ENCODE measurements around the gene LSG1.
A peak's percentile ranks its signal among the peaks of the same experiment; 100 is the strongest.

Gene LSG1

DNA sequence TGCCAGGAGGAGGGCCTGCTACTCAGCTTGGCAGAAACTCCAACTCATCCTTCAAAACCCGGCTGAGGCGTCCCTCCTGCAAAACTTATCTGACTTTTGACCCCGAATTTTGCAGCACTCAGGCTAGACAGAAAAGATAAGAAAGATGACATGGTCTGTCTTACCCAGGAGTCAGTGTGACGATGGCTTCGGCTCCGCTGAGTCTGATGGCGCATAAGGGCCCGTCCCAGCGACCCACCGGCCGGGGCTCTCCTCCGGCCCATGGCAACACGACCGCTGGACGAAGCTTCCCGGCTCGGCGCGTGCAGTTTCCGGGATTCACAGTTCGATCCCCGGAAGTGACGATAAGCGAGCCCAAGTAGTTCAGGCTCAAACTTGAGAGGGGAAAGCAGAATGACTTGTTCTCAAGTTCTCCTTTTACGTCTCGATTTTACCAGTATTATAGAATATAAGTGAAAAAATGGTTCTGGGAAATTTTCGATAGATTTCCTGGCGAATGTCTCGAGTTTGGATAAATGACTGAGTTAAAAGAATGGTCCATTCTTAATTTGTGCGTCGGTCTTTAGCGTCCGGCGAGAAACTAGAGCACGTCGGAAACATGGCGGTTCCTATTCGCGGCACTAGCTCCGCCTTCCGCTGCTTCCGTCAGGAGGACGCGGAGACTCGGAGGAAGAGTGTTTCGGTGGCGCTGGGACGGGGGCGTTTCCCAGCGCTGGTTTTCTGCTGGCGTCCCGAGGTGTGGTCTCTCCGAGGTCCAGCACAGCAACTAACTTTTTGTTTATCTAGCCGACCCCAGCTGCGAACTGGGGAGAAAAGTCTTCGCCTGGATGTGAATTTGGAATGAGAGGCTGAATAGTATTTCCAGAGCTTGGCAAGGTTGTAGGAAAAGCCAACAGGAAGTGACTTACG, at the start of gene LSG1:
TSS of gene LSG1 (minus strand) at position 292 of the 909 bp plus-strand sequence. CDS start at position 263, 29 bp downstream.
- DNase-seq (ENCODE audit: low read depth in 1 of 2, low spot score in 1 of 2) = peak; percentile 60 to 88

DNA sequence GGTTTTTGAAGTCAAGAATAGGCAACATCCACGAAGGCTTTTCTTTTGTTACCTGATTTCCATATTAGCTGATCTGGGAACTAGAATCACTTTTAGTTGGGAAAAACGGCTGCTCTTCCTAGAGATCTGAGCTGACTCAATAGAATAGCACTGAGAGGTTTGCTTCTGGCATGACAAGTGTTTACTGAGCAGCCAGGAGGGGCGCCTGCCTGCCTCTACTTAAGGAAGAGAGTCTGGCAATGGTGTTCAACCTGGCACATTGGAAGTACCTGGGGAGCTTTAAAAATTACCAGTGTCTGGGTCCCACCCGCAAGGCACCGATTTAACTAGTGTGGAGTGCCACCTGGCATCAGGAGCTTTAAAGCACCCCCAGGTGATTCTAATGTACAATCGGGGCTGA, 48.1 kb upstream of the LSG1 start:
- no peak for DNase-seq (ENCODE audit: low read depth in 1 of 2, low spot score in 1 of 2)

DNA sequence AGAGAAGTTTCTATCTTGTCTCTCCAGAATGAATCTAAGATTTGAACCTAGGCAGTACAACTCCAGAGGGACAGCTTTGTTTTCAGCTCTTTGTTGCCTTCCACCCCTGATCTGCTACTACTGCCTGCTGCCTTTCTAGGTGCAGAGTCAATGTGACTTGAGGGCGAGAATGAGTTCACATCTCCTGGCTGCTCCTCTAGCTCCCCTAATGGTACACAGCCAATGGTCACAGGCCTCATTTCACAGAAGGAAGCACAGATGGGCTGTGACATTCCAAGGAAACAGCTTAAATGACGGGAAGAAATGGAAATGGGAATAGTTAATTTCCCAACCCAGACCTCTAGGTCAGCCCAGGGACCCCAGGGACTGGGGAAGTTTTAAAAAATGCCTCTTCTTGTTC, 46.1 kb upstream of the LSG1 start:
- no peak for DNase-seq (ENCODE audit: low read depth in 1 of 2, low spot score in 1 of 2)

DNA sequence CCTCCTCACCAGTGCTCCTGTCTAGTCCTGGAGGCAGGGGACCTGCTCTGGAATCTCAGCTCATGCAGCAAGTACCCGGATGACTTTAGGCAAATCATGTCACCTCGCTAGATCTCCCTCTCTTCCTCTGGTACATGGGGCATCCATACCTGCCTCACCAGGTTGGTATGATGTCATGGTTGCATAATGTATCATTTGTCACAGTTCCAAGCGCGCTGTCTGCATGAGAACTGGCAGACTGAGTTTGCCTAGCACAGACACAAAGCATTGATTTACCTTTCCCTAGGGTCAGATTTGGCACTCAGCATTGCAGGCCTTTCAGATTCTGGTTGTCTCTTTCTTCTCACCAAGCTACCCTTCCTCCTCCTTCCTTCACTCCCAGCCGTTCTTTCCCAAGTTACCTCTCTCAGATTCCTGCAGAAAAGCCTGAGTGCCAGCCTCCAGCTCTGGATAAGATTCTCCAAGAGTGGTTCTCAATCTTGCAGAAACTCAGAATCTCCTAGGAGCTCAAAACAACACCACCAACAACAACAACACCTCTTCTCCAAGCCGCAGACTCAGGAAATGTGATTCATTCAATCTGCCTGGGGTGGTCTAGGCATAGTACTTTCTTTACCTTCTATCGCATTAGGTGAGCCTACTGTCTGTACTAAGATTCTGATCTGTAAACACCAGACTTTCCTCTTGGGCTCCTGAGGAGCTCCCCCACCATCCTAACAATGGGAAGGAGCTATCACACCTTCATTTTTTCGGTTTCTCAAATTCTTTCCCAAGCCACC, 43.2 kb upstream of the LSG1 start:
- no peak for DNase-seq (ENCODE audit: low read depth in 1 of 2, low spot score in 1 of 2)

DNA sequence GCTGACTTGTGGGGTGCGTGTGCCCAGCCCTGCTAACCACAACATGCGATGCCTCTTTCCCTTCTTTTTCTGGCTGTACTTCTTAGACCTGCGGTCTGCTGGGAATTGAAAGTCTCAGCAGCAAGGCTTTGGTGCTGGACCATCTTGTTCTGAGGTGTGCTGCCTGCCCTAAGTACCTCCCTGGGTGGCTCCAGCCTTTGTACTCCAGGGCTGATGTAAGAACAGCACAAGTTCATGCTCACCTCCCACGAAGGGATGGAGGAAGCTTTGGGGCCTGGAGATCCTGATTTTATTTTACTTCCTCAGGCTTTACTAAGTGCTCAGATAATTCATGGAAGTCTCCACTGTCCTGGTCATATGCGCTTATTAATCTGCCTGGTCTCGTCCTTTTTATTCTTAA, 42.6 kb upstream of the LSG1 start:
- DNase-seq (ENCODE audit: low read depth in 1 of 2, low spot score in 1 of 2) = no peak

- DNase-seq (ENCODE audit: low read depth in 1 of 2, low spot score in 1 of 2) = no peak
Measured at GRCh38 chr3:194714137-194714455, 42.1 kb upstream of the LSG1 start.

- DNase-seq (ENCODE audit: low read depth in 1 of 2, low spot score in 1 of 2) = no peak
Measured at GRCh38 chr3:194713299-194714136, 41.5 kb upstream of the LSG1 start.

GRCh38 chr3:194711913-194712312, 39.9 kb upstream of the LSG1 start:
- no peak for DNase-seq (ENCODE audit: low read depth in 1 of 2, low spot score in 1 of 2)

DNA sequence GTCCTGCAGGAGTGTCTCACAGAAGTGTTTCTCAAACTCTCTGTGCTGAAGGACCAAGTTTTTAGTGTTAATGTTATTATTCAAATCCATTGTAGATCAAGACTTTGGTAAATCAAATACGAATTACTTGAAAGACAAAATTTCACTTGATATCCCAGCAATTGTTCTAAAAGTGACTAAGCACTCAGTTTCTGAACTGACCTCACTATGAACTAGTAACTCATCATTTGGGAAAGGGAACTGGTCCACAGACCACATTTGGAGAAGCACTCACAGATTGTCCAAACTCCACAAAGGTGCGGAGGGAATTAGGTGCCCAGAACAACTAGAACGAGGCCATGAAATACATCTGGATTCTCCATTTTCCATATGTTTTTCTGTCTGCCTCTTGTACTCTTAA, 39.3 kb upstream of the LSG1 start:
- DNase-seq (ENCODE audit: low read depth in 1 of 2, low spot score in 1 of 2) = no peak

DNA sequence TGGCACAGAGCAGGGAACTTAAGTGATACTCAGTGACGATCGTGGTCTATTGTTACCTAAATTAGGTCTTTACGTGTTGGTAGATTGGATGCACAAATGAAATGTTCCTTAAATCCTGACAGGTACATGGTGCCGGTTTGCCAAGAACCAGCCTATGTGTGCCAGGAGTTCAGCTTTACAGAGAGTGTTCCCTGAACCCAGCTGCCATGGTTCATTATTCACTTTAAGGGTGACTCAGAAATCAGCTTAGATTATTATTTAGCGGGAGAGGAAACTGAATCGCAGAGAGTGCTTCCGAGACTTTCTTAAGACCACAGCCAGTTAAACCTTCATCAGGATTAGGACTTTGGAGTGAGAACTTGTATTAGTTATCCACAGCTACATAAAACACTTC, 35.2 kb upstream of the LSG1 start:
- DNase-seq (ENCODE audit: low read depth in 1 of 2, low spot score in 1 of 2) = no peak

- no peak for DNase-seq (ENCODE audit: low read depth in 1 of 2, low spot score in 1 of 2)
Measured at GRCh38 chr3:194705761-194706160, 33.8 kb upstream of the LSG1 start.

DNA sequence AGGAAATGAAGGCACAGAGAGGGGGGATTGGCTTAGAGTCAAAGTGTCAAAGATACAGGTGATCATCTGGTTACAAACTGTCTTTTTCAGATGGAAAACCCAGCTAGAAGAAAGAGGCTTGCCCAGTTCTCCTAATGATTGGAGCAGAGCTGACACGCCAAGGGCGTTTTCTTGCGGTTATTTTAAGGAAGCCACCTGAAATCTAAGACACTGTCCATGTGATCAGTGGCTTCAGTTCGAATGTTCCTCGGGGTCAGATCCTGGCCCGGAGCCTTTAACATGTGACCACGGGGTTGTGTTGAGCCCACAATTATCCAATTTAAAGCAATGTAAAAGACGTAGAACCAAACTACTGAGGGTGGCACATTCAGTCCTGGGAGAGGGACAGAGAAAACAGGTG, 33.2 kb upstream of the LSG1 start:
- DNase-seq (ENCODE audit: low read depth in 1 of 2, low spot score in 1 of 2) = no peak

DNA sequence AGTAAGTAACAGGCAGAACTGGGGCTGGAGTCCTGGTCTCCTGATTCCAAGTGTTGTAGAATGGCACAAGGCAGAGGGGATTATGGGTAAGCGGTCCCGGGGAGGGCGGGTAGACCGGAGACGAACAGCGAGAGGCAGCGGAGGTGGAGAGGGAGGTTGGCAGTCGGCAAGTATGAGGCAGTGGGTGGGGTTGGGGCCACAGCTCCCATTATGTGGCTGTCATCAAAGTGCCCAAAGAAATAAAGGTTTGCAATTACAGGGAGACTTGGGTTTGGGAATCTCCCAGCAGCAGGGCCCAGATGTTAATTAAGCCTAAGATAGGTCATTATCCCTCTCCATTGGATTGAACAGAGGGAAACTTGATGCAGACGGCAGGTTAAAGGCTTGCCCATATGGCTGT, 30.6 kb upstream of the LSG1 start:
- no peak for DNase-seq (ENCODE audit: low read depth in 1 of 2, low spot score in 1 of 2)

DNA sequence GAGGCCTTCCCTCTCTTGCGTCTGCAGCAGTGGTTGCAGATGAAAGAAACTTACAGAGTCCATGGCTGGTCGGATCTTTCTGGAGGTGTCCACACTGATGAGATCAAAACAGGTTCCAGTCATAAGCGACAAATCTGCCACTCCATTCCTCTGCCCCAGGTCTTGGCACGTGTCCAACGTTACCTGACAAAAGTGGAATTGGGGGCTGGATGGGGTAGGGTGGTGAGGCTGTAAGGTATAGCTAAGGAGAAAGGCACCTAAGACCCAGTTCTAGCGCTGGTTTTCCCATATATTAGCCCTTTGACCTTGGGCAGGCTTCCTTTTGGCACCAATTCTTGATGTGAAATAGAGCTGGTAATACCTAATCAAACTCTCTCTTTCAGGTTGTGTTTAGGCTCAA, 24.7 kb upstream of the LSG1 start:
- no peak for DNase-seq (ENCODE audit: low read depth in 1 of 2, low spot score in 1 of 2)

- DNase-seq (ENCODE audit: low read depth in 1 of 2, low spot score in 1 of 2) = no peak
Measured at GRCh38 chr3:194691481-194692283, 19.7 kb upstream of the LSG1 start.

DNA sequence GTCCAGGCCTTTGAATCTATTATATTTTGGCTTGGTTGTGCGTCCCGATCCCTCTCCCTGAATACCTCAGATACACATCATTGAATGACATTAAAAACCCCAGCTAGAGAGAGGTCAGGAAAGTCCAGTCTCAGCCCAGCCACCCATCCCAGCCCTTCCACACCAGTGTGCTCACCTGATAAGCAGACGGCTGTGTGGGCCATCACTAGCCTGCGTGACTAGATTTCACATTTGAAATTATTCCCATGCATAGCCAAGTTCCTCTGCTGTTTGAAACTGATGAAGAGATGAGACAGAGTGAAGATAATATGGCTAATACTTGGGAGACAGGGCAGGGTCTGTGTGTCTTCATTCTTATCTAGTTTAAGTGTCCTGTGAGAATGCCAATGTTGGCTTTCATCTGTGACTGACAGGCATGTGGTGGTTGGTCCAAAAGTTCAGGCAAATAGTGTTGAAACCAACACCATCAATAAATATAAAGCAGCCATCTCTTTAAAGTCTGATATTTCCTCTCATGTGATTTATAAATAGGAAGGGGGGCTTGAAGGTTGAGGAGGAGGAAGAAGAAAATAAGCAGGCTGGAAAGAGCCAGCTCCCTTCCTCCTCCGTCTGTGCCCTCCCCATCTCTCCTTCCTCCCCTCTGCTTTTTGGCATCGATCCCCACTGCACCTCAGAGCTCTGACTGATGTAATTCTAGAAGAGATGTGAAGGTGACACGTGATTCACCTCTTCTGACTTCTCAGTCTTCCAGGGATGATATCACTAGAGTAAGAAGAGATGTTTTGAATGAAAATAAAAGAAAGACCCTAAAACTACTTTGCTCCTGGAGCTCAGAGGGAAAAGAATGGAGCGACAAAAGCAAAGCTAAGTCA, 18.7 kb upstream of the LSG1 start:
- DNase-seq (ENCODE audit: low read depth in 1 of 2, low spot score in 1 of 2) = no peak

- no peak for DNase-seq (ENCODE audit: low read depth in 1 of 2, low spot score in 1 of 2)
Measured at GRCh38 chr3:194689493-194689944, 17.5 kb upstream of the LSG1 start.

- DNase-seq (ENCODE audit: low read depth in 1 of 2, low spot score in 1 of 2) = no peak
Measured at GRCh38 chr3:194688946-194689345, 17.0 kb upstream of the LSG1 start.

DNA sequence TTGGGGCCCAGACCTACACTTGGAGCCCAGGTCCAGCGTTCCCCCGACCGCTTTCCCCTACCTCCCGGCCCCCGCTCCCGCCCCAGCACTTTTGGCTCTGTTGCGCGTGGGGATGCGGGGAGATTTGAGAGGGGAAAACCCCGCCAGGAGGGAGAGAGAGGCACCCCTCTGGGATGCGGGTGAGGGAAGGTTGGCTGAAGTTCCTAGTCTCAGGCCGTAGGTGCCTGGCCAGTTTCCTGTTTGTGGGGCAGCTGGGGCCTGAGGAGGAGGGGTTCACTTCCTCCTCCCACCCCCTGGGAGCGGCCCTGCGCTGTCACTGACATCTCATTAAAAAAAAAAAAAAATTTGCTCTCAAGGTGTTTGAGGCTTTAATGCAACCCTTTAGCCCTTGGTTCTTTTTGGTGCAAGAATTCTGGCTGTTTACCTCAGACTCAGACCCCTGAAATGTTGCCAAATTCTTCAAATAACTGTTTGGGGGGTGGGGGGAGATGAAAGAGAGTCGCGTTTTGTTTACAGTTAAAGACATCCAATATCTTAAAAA, 16.3 kb upstream of the LSG1 start:
- no peak for DNase-seq (ENCODE audit: low read depth in 1 of 2, low spot score in 1 of 2)

Data from activated CD4-positive, alpha-beta T cell treated with anti-CD3 and anti-CD28 coated beads, Interleukin-2, amount 50 U/mL, for 24 hours (primary cell).